Frontal cortex (tissue), 4 donors: Measurements from ENCODE around the gene CLMN. TPM values are rescaled to one million over a fixed set of nuclear protein-coding genes. Genes with fewer than 3 reads are reported as not detected.
A peak's percentile ranks its signal among the peaks of the same experiment; 100 is the strongest.

Experiments used
- DNase-seq, 2 donors: peaks; one replicate each; pipeline ENCODE4 v3.0.0; 2012; ENCODE audit warnings: low spot score in 2 of 2
- FAIRE-seq: peaks from 2 replicates; lab custom pipeline; 2012; peaks lifted over from hg19 to GRCh38; lab: Jason Lieb, UNC
- total RNA-seq: library from RNA; depleted of rRNA; stranded (reverse); fragments of >200 nt; gene quantifications from one replicate; pipeline ENCODE4 v1.2.3, GENCODE V29; 2014
- donor health status: control.
- donor health status: control.
- donor health status: control.

The CLMN gene
- total RNA-seq, 1 donor from 2014 or later, result 0.82 TPM

GRCh38 chr14:95307402-95308041, 12.2 kb downstream of the CLMN start:
- DNase-seq, result no peak
- no peak for FAIRE-seq

GRCh38 chr14:95305940-95306339, 13.8 kb downstream of the CLMN start:
- no peak for DNase-seq
- FAIRE-seq, result no peak

GRCh38 chr14:95305145-95305544, 14.6 kb downstream of the CLMN start:
- DNase-seq (no peak), FAIRE-seq (no peak)

- DNase-seq (no peak), FAIRE-seq (no peak)
Observed at GRCh38 chr14:95304342-95304741, 15.4 kb downstream of the CLMN start.

GRCh38 chr14:95303552-95303951, 16.2 kb downstream of the CLMN start:
- DNase-seq (no peak), FAIRE-seq (no peak)

- FAIRE-seq, result no peak
- DNase-seq, result no peak
Observed at GRCh38 chr14:95302667-95303506, 16.8 kb downstream of the CLMN start.

GRCh38 chr14:95301527-95302187, 18.1 kb downstream of the CLMN start:
- DNase-seq (no peak), FAIRE-seq (no peak)

GRCh38 chr14:95300697-95301526, 18.8 kb downstream of the CLMN start:
- FAIRE-seq (peak; percentile 65), DNase-seq (no peak)

GRCh38 chr14:95300002-95300696, 19.6 kb downstream of the CLMN start:
- no peak for FAIRE-seq
- no peak for DNase-seq

GRCh38 chr14:95299271-95299670, 20.4 kb downstream of the CLMN start:
- no peak for DNase-seq
- FAIRE-seq, result no peak

- FAIRE-seq (no peak), DNase-seq (no peak)
Observed at GRCh38 chr14:95297832-95298231, 21.9 kb downstream of the CLMN start.

- DNase-seq (no peak), FAIRE-seq (no peak)
Observed at GRCh38 chr14:95296966-95297365, 22.7 kb downstream of the CLMN start.

- FAIRE-seq, result no peak
- no peak for DNase-seq
Observed at GRCh38 chr14:95295600-95296376, 23.9 kb downstream of the CLMN start.

GRCh38 chr14:95294834-95295599, 24.7 kb downstream of the CLMN start:
- FAIRE-seq (no peak), DNase-seq (no peak)

- no peak for FAIRE-seq
- no peak for DNase-seq
Observed at GRCh38 chr14:95294320-95294719, 25.4 kb downstream of the CLMN start.

GRCh38 chr14:95293449-95293848, 26.3 kb downstream of the CLMN start:
- no peak for DNase-seq
- no peak for FAIRE-seq

- DNase-seq, result no peak
- FAIRE-seq, result no peak
Observed at GRCh38 chr14:95292660-95293425, 26.9 kb downstream of the CLMN start.
